SW480 (cell line): ENCODE measurements around the gene PCBP3.

ENCODE experiments used
- DNase-seq: peaks from one replicate; pipeline ENCODE4 v3.0.0-alpha.2; 2016; ENCODE audit warnings: low spot score

The PCBP3 gene

DNA sequence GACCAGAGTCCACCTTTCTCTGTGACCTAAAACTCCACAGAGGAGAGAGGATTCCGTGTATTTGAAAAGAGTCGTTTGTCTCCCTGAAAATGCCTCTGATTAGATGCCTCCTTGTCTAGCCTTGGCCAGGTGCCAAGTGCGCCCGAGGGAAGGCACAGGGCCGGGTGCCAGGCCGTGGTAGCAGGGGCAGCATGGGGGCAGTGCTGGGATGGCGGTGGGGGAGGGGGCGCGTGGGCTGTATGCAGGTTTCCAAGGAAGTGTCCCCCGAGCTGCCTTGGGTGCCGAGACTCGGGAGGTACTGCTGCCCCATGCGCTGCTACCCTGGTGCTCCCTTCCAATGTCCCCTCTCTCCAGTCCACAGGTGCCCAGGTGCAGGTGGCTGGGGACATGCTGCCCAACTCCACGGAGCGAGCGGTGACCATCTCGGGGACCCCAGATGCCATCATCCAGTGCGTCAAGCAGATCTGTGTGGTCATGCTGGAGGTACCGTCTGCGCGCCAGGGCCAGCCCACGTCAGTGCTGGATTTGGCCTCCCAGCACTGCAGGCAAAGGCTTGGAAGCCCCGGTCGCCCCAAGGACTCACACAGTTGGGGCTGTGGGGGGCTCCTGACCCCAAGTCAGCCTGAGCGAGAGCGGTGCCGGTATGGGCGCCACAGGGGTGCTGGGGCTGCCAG lies 267.2 kb downstream of the PCBP3 start:
- no peak for DNase-seq

DNA sequence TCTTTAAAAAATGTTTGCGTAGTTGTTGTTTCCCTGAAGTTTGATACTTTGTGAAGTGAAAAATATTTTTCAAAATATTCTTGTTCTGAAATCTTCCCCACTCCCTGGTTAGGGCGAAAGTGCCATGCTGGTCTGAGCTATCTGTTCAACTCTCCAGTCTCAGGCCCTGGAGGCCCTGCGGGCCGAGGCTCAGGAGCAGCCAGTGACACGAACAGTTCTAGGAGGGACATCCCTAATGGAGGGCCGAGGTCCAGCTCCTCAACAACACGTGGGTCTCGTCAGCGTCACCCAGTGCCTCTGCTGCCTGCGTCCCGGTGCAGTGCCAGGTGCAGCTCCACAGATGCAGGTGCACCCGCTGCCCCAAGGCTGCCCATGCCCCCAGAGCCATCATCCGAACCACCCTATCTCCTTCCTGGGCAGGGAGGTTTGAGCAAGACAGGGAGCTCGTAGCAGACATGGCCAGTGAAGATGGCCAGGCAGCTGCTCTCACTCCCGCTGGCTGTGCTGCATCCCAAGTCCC lies 268.3 kb downstream of the PCBP3 start:
- no peak for DNase-seq

DNA sequence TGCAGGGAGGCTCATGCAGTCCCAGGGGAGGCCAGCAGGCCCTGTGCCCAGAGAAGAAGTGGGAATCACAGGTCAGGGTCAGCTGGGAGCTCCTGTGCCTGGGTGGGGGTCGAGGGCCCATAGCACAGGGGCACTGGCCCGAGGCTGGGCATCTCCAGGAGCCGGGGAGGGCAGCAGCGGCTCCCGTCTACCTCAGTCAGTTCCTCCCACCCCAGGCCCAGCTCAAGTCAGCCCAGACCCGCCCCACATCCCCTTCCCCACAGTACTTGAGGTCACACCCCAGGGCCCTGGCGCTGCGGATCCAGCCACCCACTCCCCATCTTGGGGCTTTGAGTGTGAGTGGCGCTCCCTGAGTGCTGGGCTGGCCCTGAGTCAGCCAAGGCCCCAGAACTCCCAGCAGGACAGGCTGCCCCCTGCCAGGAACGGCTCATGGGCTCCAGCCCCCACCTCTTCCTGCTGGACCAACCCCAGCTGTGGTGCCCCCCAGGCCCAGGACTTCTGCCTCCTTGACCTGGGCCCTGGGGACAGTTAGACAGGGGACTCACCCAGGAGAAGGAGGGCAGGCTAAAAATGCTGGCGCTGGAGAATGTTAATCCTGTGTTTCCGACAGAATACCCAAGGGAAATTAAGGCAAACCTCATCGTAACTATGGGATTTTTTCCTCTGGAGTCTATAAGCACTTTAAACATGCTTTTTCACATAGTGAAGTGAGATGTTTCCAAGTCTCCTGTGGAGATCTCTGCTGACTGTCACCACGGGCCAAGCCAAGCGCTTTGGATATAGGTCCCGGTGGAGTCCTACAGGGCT lies 269.3 kb downstream of the PCBP3 start:
- no peak for DNase-seq

DNA sequence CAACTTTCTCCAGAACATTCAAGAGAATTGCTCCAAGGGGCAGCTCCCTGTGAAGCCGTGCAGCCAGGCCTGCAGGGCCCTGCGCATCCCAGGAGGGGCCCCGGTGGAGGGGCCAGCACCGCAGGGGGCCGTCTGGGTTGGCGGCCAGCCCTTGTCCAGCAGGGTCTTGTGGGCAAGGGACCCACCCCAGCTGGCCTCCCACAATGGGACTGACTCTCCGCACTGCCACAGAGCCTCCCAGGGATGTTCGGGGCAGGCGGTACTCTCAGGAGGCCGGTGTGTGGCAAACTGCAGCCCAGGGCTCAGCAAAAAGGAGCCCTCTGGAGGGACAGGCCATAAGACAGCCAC lies 269.9 kb downstream of the PCBP3 start:
- DNase-seq = no peak

DNA sequence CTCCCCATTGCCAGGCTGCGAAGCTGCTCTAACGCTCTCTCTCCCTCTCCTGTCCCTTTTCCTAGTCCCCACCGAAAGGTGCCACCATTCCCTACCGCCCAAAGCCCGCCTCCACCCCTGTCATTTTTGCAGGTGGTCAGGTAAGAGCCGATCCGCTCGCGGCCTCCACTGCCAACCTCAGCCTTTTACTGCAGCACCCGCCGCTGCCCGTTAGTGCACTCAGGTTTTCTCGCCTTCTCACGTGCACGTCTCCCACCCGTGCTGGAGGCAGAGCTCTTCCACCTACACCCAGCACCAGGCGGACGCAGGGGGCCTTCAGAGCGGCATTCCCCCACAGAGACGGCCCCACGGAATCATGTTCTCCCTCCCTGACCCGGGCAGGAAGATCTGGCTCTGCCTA lies 270.4 kb downstream of the PCBP3 start:
- no peak for DNase-seq

DNA sequence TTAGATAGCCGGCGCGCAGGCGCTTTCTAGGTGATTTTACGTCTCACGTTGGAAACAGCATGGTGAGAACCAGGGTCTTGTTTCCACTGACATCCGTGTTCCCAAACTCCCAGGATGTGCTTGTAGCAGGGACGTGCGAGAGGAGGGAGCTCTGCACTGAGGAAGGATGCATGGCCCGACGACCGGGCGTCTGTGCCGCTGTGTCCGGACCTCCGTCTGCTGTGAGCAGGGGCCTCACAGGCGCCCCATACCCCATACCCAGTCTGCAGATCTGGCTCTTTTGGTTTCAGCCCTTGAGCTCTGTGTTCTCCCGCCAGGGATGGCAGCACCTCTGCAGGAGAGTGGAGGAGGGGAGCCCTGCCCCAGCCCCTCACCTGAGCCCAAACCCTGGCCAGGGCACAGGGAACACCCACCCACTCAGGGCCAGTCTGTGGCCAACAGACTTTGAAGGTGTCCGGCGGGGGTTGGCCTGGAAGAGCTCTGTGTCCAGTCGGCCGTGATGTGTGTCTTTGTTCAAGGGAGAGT lies 270.9 kb downstream of the PCBP3 start:
- no peak for DNase-seq

DNA sequence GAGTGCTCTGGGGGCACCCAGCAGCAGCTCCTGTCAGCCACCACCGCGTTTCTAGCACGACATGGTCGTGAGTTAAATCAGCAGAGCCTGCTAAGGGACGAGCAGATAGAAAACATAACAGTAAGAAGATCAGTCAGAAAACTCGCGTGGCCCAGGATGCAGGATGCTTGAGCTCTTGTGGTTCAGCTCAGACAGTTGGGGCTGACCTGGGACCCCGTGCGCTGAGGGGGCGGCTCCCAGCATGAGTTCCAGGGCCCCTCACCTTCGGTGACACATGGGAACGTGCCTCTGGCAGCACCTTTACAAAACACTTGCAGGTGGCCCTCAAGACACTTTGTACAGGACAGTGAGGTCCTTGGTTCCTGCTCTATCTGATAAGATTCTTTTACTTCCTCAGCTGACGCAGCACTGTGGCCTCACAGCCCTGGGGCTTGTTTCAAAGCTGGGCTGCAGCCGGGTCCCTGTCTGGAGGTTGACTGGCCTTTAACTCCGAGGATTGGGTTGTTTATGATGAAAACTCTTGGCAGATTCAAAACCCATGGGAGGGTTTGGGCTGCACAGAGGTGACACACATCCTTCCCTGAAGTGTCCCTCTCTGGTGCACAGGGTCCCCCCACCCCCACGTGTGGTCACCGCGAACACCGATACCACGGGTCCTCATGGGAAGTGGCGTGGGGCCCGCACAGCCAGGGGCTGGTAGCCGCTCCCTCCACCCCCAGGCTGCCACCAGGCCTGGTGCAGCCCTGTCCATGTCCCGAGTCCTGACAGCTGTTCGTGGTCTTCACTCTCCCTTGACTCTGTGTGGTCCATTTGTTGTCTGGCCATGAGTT lies 272.7 kb downstream of the PCBP3 start:
- no peak for DNase-seq

DNA sequence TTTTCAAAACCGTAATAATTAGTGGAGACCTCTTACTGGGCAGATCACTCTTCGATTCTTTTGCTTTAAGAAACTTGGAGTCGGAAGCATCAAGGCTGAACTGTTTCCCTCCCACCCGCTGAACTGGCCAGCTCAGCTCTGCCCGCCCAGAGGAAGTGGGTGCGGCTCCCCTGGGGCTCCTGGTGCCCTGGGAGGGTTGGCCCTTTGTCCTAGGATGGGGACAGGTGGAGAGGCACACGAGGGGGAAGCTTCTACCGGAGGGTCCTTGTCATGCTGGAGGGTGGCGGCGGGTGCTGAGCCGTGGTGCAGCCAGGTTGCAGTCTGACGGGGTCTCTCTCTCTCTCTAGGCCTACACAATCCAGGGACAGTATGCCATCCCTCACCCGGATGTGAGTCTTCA lies 273.7 kb downstream of the PCBP3 start:
- DNase-seq = peak; percentile 36

DNA sequence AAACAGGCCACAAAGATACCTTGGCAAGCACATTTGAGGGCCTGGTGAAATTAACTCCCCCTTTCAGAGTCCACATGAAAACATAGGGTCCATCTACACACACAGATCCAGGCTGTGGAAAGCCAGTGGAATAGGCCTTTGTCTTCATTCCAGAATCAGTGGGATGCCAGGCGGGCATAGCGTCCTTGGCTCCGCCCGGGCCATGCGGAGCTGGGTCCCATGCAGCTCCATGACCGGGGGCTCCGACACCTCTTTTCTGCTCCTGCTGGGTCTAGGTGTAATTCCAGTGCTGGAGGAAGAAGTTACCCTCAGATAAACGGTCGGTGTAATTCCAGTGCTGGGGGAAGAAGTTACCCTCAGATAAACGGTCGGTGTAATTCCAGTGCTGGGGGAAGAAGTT lies 274.5 kb downstream of the PCBP3 start:
- DNase-seq = no peak

DNA sequence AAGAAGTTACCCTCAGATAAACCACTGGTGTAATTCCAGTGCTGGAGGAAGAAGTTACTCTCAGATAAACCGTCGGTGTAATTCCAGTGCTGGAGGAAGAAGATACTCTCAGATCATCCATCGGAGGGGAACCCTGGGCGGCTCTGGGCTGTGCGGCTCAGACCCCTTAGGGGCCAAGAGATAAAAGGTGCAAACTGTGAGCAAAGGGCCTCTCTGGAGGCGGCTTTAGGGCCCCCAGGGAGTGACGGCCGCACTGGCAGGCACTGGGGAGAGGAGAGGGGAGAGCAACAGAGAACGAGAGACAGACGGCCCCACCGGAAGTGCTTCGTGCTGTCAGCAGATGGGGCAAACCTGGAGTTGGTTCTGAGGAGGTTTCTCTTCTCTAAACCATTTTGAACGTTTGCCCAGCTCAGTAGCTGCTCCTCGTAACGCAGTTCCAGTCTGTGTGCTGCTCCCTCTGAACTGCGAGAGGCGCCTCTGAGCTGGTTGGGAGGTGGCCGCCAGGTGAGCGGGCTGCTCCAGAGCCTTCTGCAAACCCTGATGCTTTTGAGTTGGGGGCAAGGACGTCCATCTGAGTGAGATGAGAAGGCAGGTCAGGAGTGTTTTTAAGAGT lies 275.4 kb downstream of the PCBP3 start:
- no peak for DNase-seq

DNA sequence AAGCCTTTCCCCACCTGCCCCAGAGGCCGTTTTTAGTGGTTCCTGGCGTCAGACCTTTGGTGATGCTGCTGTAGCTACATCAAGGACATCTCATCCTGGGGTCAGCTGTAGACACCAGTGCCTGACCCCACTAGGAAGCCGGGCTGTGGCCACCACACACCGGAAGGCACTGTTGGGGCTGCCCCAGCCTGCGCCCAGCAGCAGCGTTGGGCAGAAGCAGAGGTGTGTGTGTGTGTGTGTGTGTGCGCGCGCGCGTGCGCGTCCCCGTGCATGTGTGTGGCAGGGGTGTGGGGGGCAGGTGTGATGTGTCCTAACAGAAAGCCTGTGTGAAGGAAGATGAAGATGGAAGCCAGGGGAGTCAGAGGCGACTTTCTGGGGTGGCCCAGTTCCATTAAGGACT lies 276.1 kb downstream of the PCBP3 start:
- no peak for DNase-seq

DNA sequence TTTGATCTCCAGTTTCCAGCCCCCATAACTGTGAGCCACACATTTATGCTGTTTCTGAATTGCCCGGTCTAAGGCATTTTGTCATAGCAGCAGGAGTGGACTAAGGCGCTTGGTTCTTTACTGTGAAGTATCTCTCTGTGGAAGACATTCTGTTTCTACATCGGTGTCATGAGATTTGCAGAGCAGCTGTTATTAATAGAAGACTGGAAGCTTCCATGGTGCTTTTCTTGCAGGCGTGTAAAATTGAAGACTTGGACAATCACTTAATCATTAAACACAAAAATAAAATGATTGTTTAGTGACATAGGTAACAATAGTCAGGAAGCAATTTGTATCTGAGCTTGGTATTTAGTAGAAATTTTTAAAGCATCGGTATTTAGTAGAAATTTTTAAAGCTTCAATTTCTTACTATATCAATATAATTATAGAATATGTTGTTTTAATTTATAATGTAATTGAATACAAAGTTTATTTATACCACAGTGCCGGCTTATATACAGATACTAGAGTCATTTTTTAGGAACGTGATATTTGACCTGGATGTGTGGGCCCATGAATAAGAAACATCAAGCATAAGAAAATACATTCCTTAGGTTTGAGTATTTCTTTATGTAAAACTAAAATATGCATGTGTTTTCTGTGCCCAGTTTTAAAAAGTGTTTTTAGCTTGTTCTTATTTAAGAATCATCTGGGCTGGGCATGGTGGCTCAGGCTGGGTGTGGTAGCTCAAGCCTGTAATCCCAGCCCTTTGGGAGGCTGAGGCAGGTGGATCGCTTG lies 277.5 kb downstream of the PCBP3 start:
- DNase-seq = no peak

DNA sequence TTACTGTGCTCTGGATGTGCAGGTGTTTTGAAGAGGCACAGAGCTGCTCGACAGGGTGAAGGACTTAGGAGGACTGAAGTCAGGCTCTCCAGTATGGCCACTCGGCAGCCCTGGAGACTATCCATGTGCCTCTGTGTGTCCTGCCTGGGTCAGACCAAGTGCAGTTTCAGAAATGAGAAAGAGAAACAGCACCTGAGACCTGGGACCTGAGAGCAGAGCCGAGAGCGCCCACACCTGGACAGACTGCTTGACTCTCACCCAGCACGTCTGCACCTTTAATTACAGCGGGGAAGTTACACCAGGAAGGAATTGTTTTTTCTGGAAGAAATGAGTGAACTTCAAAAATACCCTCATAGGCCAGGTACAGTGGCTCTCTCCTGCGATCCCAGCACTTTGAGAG lies 278.4 kb downstream of the PCBP3 start:
- DNase-seq = no peak

DNA sequence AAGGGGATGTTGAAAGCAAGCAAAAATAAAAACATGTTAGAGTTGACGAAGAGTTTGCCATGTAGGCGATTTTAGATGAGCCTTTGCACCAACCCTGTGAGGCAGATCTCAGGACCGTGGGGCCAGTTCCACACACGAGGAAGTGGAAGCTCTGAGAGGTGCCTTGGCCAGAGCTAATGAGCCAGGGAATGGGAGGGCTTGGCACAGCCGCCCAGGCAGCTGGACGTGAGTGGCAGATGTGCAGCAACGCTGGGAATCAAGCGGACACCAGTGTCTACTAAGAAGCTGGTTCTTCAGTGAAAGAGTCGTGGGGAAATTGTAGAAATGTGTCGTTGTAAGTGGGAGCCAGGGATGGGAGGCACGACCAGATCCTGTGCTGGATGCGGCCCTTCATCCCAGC lies 279.1 kb downstream of the PCBP3 start:
- DNase-seq = no peak

DNA sequence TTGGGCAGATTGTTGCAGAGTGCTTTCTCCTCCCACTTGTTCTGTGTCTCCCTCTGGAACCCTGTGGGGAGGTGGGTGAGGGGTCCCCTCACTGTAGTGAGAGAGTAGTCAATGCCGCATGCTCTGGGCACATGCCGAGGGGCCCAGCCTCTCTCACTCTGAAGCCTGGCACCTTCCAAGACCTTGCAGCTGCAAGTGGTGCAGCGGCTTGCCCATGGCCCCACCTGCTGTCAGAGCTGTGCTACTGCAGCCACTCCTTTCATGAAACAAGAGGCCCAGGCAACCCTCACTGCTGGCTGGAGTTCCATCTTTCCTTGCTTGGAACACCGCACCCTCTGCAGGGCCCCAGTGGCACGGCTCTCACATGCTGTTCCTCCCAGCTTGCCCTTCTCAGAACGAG lies 279.6 kb downstream of the PCBP3 start:
- DNase-seq = no peak

DNA sequence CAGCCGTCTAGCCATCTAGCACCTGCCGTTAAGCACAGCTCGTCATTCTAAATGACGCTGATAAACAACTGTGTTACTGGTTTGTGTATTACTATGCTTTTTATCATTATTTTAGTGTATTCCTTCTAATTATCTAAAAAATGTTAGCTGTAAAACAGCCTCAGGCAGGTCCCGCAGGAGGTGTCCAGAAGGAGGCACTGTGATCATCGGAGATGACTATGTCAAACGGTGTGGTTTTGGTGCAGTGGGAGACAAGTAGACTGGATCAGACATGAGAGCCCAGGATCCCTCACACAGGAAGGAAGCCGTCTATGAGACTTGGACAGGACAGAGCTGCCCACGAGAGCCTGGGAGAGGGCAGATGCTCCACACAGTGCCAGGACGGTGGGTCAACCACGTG lies 282.8 kb downstream of the PCBP3 start:
- DNase-seq = no peak

DNA sequence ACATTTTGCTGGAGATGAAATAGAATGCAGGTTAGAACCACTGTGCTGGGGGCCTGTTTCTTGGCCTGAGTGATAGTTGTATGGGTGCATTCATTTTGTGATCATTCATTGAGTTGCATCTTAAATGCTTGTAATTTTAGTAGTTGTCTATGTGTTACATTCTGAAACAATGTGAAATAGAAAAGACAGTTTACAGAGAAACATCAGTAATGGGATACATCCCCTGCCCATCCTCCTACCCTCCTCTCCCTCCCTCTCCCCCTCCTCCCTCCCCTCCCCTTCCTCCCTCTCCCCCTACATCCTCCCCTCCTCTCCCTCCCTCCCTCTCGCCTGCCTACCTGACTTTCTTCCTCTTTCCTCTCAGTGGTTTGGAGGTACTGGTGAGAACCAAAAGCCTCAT lies 283.5 kb downstream of the PCBP3 start:
- no peak for DNase-seq

DNA sequence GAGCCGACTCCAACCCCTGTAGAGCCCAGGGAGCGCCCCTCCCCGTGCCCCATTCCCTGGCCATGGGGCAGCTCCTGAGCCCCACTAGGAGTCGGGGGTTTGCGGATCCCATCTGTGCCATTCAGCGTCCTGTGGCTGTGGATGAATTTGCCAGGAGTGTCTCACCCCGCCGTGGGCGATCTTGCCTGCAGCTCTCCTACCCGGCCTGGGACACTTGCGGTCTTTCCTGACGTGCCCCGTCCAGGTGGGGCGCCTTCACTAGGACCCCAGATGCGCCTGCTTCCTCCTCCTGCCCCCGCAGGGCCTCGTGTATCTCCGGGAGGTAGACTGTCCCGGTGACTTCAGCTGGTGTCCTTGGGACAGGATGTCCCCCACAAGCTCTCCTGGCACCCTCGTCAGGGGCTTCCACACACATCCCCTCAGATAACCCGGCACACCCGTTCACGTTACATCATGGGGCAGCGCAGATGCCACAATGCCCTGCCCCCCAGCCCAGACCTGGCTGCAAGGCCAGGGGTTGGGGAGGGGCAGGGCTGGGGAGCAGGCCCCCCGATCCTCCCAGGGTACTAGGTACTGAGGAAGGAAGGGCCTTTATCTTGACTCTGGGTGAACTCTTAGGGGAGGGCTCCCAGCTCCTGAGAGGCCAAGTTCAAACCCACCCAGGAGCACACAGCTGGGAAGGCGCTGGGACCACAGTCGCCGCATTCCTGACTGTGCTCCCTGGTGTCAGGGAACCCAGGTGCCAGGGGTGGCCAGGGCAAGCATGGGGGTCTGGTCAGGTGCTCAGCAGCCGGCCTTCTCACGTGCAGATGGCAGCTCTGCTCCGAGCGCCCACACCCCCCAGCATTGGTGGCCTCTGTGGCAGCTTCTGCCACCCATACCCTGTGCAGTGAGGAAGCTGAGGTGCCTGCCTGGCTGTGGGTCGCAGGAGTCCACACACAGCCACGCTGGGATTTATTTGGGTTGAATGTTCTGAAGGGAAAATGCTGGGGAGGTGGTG lies 284.6 kb downstream of the PCBP3 start:
- DNase-seq = no peak

DNA sequence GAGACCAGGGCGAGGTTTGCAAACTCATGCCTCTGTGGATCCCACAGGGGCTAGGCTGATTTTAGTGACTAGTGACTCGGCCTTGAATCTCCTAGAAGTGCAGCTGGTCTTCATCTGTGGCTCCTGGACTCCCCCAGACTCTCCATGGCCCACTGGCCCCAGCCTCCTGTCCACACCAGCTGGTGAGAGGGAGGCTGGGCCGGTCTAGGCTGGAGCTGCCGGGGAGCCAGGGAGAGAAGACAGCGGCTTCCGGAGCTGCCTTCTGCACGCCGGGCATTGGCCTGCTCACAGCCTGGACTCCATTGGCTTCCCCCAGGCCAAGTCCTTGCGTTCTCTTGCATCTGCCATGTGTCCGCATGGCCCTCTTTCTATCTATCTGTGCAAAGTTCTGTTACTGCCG lies 285.9 kb downstream of the PCBP3 start:
- no peak for DNase-seq

DNA sequence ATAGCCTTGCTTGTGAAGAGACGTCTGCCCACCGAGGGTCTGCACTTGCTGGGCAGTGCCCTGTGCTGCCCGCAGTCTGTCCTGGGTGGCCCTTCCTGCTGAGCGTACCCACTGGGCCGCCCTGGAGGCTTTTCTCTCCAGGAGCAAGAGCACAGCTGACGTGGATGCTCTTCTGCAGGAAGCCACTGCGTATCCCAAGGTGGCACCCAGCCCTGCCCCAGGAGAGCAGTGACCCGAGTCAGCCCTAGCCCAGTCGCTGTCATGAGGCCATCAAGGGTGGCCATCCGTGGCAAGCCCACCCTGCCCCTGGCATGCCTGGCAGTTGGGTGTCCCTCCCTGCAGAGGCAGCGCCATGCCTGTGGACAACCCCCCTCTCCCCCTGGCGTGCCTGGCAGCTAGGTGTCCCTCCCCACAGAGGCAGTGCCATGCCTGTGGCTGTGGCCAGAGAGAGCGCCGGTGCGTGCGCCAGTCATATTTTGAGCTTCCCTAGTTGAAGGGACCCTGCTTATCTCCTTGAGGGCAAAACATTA lies 286.8 kb downstream of the PCBP3 start:
- no peak for DNase-seq
